ENCODE measurements around the gene GCNT1.
"Not testable (repeated sequence)": the region's sequence is repeated elsewhere in the genome, so short reads cannot be mapped to it uniquely, and the experiment has no call there.

Gene GCNT1

GRCh38 chr9:76486151-76486550, 27.2 kb downstream of the GCNT1 start:
- ATAC-seq = no peak

GRCh38 chr9:76490249-76490990, 31.4 kb downstream of the GCNT1 start:
- TF ChIP-seq PATZ1 (CRISPR knock-in tag; IDR thresholded peaks at IDR 0.05; ENCODE audit: borderline replicate concordance) (no peak), ZFP30 (CRISPR knock-in tag; IDR thresholded peaks at IDR 0.05) (no peak), ISL1 (CRISPR knock-in tag; IDR thresholded peaks at IDR 0.05) (no peak), ZNF8 (CRISPR knock-in tag; IDR thresholded peaks at IDR 0.05) (no peak), RARB (CRISPR knock-in tag; IDR thresholded peaks at IDR 0.05) (no peak), TOX (CRISPR knock-in tag; IDR thresholded peaks at IDR 0.05; ENCODE audit: borderline replicate concordance) (no peak), OSR1 (CRISPR knock-in tag; IDR thresholded peaks at IDR 0.05) (no peak), ESRRG (CRISPR knock-in tag; IDR thresholded peaks at IDR 0.05) (no peak), ARNTL (CRISPR knock-in tag; IDR thresholded peaks at IDR 0.05; ENCODE audit: borderline replicate concordance, low read depth) (no peak)
- TF ChIP-seq, protein P1, sequence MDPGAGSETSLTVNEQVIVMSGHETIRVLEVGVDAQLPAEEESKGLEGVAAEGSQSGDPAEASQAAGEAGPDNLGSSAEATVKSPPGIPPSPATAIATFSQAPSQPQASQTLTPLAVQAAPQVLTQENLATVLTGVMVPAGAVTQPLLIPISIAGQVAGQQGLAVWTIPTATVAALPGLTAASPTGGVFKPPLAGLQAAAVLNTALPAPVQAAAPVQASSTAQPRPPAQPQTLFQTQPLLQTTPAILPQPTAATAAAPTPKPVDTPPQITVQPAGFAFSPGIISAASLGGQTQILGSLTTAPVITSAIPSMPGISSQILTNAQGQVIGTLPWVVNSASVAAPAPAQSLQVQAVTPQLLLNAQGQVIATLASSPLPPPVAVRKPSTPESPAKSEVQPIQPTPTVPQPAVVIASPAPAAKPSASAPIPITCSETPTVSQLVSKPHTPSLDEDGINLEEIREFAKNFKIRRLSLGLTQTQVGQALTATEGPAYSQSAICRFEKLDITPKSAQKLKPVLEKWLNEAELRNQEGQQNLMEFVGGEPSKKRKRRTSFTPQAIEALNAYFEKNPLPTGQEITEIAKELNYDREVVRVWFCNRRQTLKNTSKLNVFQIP (CRISPR knock-in tag; IDR thresholded peaks at IDR 0.05; ENCODE audit: borderline replicate concordance, low read depth) = no peak
- TF ChIP-seq, protein P2, sequence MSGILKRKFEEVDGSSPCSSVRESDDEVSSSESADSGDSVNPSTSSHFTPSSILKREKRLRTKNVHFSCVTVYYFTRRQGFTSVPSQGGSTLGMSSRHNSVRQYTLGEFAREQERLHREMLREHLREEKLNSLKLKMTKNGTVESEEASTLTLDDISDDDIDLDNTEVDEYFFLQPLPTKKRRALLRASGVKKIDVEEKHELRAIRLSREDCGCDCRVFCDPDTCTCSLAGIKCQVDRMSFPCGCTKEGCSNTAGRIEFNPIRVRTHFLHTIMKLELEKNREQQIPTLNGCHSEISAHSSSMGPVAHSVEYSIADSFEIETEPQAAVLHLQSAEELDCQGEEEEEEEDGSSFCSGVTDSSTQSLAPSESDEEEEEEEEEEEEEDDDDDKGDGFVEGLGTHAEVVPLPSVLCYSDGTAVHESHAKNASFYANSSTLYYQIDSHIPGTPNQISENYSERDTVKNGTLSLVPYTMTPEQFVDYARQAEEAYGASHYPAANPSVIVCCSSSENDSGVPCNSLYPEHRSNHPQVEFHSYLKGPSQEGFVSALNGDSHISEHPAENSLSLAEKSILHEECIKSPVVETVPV (CRISPR knock-in tag; IDR thresholded peaks at IDR 0.05) = no peak
- TF ChIP-seq, protein P3, sequence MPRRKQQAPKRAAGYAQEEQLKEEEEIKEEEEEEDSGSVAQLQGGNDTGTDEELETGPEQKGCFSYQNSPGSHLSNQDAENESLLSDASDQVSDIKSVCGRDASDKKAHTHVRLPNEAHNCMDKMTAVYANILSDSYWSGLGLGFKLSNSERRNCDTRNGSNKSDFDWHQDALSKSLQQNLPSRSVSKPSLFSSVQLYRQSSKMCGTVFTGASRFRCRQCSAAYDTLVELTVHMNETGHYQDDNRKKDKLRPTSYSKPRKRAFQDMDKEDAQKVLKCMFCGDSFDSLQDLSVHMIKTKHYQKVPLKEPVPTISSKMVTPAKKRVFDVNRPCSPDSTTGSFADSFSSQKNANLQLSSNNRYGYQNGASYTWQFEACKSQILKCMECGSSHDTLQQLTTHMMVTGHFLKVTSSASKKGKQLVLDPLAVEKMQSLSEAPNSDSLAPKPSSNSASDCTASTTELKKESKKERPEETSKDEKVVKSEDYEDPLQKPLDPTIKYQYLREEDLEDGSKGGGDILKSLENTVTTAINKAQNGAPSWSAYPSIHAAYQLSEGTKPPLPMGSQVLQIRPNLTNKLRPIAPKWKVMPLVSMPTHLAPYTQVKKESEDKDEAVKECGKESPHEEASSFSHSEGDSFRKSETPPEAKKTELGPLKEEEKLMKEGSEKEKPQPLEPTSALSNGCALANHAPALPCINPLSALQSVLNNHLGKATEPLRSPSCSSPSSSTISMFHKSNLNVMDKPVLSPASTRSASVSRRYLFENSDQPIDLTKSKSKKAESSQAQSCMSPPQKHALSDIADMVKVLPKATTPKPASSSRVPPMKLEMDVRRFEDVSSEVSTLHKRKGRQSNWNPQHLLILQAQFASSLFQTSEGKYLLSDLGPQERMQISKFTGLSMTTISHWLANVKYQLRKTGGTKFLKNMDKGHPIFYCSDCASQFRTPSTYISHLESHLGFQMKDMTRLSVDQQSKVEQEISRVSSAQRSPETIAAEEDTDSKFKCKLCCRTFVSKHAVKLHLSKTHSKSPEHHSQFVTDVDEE (CRISPR knock-in tag; IDR thresholded peaks at IDR 0.05) = no peak
- no peak for ATAC-seq

More at GRCh38 chr9:76486151-76486550, 27.2 kb downstream of the GCNT1 start:
- no peak for TF ChIP-seq PPARA (CRISPR knock-in tag; IDR thresholded peaks at IDR 0.05; ENCODE audit: borderline replicate concordance)
- TF ChIP-seq CREB5 (CRISPR knock-in tag; IDR thresholded peaks at IDR 0.05; ENCODE audit: low read depth) = no peak
- TF ChIP-seq ESRRG (CRISPR knock-in tag; IDR thresholded peaks at IDR 0.05) = no peak
- TF ChIP-seq TCF4 (CRISPR knock-in tag; IDR thresholded peaks at IDR 0.05; ENCODE audit: borderline replicate concordance) = no peak
- no peak for TF ChIP-seq ZFP3 (CRISPR knock-in tag; IDR thresholded peaks at IDR 0.05)
- no peak for TF ChIP-seq CSDC2 (CRISPR knock-in tag; IDR thresholded peaks at IDR 0.05)
- no peak for TF ChIP-seq ISL1 (CRISPR knock-in tag; IDR thresholded peaks at IDR 0.05)
- TF ChIP-seq ZNF8 (CRISPR knock-in tag; IDR thresholded peaks at IDR 0.05) = no peak
- TF ChIP-seq, protein P2 (CRISPR knock-in tag; IDR thresholded peaks at IDR 0.05) = no peak
- TF ChIP-seq RARB (CRISPR knock-in tag; IDR thresholded peaks at IDR 0.05) = no peak

GRCh38 chr9:76491056-76491455, 32.1 kb downstream of the GCNT1 start:
- not testable (repeated sequence) for ATAC-seq

DNA sequence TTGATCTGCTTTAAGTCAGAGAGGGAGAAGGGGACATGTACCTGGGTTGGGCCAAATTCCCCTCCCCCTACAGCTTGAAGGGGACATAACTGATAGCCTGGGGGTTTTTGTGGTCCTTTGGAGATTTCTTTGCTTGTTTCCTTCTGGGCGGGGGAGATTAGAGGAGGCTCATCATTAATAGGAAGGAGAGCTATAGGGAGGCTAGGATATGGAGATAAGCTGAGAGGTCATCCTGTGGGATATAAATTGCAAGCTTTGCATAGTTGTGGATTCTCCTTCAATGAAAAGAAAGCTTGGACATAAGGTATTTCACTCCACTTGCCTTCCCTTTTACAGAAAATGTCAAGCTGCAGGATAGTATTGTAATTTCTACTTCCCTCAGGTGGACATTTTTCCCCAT, 34.5 kb downstream of the GCNT1 start:
- ATAC-seq = not testable (repeated sequence)
